Cardiac muscle cell (in vitro differentiated cells and primary cell): ENCODE results near the gene FGF14. TPM values are rescaled to one million over a fixed set of nuclear protein-coding genes. Genes with fewer than 3 reads are reported as not detected.
"Not testable (repeated sequence)": the region's sequence is repeated elsewhere in the genome, so short reads cannot be mapped to it uniquely, and the experiment has no call there.

Experiments
- DNase-seq, 2 donors: peaks; one replicate each; pipeline versions ENCODE4 v3.0.0 to v3.0.0-alpha.2; 2010 to 2017; ENCODE audit warnings: low read depth in 1 of 2, low spot score in 1 of 2
- H3K27ac ChIP-seq: fragments of 200-600 bp; sonication (generic); 2 replicates; pipeline ENCODE4 v1.5.1; 2016
- H3K27me3 ChIP-seq: fragments of 200-600 bp; sonication (generic); 2 replicates; pipeline ENCODE4 v1.6.0; 2016; ENCODE audit warnings: control low read depth
- H3K36me3 ChIP-seq: fragments of 200-600 bp; sonication (generic); 2 replicates; pipeline ENCODE4 v1.5.1; 2016; ENCODE audit warnings: control low read depth
- H3K4me1 ChIP-seq: fragments of 200-600 bp; sonication (generic); 2 replicates; pipeline ENCODE4 v1.8.1; 2017; ENCODE audit warnings: low read depth, mild to moderate bottlenecking, mixed run types
- H3K4me3 ChIP-seq: fragments of 200-600 bp; sonication (generic); 2 replicates; pipeline ENCODE4 v1.5.1; 2016; ENCODE audit warnings: mild to moderate bottlenecking
- H3K9me3 ChIP-seq: fragments of 200-600 bp; sonication (generic); 2 replicates; pipeline ENCODE4 v1.5.1; 2017; ENCODE audit warnings: low read depth, mild to moderate bottlenecking, control low read depth
- CTCF ChIP-seq: IDR thresholded peaks from 2 replicates; pipeline ENCODE4 v1.5.1; 2012; ENCODE audit warnings: low read depth, mild to moderate bottlenecking, low read length
- polyA plus RNA-seq: library from polyadenylated mRNA; unstranded; fragments of >200 nt; fragmentation: Nextera tagmentation; extraction: Ambion mirVana; gene quantifications from 2 replicates; pipeline ENCODE4 v1.2.1, GENCODE V29; 2016
- total RNA-seq: library from RNA; depleted of rRNA; stranded (reverse); fragments of >200 nt; gene quantifications from 2 replicates; pipeline ENCODE4 v1.2.3, GENCODE V29; 2016

FGF14 gene
- total and polyA plus RNA-seq, 2 experiments from 2014 or later = not detected

GRCh38 chr13:102089177-102089576 is 312.7 kb downstream of the FGF14 start:
- Histone ChIP-seq H3K4me1 (no peaks in the 10 kb centered on the region), H3K9me3 (no peaks in the 10 kb centered on the region), H3K4me3 (no peak overlapping the region), H3K27me3 (no peaks in the 10 kb centered on the region), H3K36me3 (no peaks in the 10 kb centered on the region), H3K27ac (no peak overlapping the region)
- no peak for TF ChIP-seq CTCF
- DNase-seq = peak in 1 of 2 donors; percentile 7

- no peak for TF ChIP-seq CTCF
- Histone ChIP-seq H3K27ac (no peak overlapping the region), H3K27me3 (no peaks in the 10 kb centered on the region), H3K4me3 (no peak overlapping the region), H3K9me3 (no peaks in the 10 kb centered on the region), H3K4me1 (no peaks in the 10 kb centered on the region), H3K36me3 (no peaks in the 10 kb centered on the region)
- DNase-seq = no peak
Measured at GRCh38 chr13:102073251-102073650, 328.6 kb downstream of the FGF14 start.

- no peak for DNase-seq
- H3K27me3 ChIP-seq = no peaks in the 10 kb centered on the region
- H3K4me1 ChIP-seq = no peaks in the 10 kb centered on the region
- H3K27ac ChIP-seq = no peak overlapping the region
- no peak for TF ChIP-seq CTCF
- H3K9me3 ChIP-seq = no peaks in the 10 kb centered on the region
- H3K36me3 ChIP-seq = no peaks in the 10 kb centered on the region
- H3K4me3 ChIP-seq = no peak overlapping the region
Measured at GRCh38 chr13:102071711-102072110, 330.1 kb downstream of the FGF14 start.

GRCh38 chr13:102068323-102068722 is 333.5 kb downstream of the FGF14 start:
- H3K4me3 ChIP-seq, DNase-seq, H3K27me3 ChIP-seq, H3K36me3 ChIP-seq, H3K27ac ChIP-seq, H3K4me1 ChIP-seq, H3K9me3 ChIP-seq: not testable (repeated sequence)

GRCh38 chr13:102055090-102055779 is 346.6 kb downstream of the FGF14 start:
- TF ChIP-seq CTCF = no peak
- no peak overlapping the region for H3K27ac ChIP-seq
- no peak for DNase-seq
- no peaks in the 10 kb centered on the region for H3K36me3 ChIP-seq
- H3K27me3 ChIP-seq = no peaks in the 10 kb centered on the region
- H3K4me3 ChIP-seq = no peak overlapping the region
- H3K4me1 ChIP-seq = no peaks in the 10 kb centered on the region
- no peaks in the 10 kb centered on the region for H3K9me3 ChIP-seq

- Histone ChIP-seq H3K4me1 (no peaks in the 10 kb centered on the region), H3K4me3 (no peak overlapping the region), H3K27me3 (no peaks in the 10 kb centered on the region), H3K36me3 (no peaks in the 10 kb centered on the region), H3K9me3 (no peaks in the 10 kb centered on the region), H3K27ac (no peak overlapping the region)
- no peak for TF ChIP-seq CTCF
- DNase-seq = no peak
Measured at GRCh38 chr13:102049853-102050252, 352.0 kb downstream of the FGF14 start.
